Measurements from ENCODE around the gene STK40.
A peak's percentile ranks its signal among the peaks of the same experiment; 100 is the strongest.

The STK40 gene

GRCh38 chr1:36342426-36343185 lies 43.1 kb downstream of the STK40 start:
- Histone ChIP-seq H3K27ac (no peak overlapping the region), H3K27me3 (ENCODE audit: control insufficient read depth, insufficient read depth, low read length) (no peaks in the 10 kb centered on the region), H3K4me2 (ENCODE audit: low read length) (no peak overlapping the region), H3K79me2 (no peaks in the 10 kb centered on the region), H3K9me3 (ENCODE audit: control insufficient read depth, low read length) (no peaks in the 10 kb centered on the region), H2AFZ (no peak overlapping the region), H3K4me3 (ENCODE audit: low read depth, low read length) (no peak overlapping the region), H3K9ac (no peak overlapping the region), H3K36me3 (ENCODE audit: control insufficient read depth, insufficient read depth, low read length) (no peaks in the 10 kb centered on the region), H3K4me1 (no peaks in the 10 kb centered on the region)
- peak; percentile 48 for TF ChIP-seq CTCF (IDR thresholded peaks at IDR 0.05)

DNA sequence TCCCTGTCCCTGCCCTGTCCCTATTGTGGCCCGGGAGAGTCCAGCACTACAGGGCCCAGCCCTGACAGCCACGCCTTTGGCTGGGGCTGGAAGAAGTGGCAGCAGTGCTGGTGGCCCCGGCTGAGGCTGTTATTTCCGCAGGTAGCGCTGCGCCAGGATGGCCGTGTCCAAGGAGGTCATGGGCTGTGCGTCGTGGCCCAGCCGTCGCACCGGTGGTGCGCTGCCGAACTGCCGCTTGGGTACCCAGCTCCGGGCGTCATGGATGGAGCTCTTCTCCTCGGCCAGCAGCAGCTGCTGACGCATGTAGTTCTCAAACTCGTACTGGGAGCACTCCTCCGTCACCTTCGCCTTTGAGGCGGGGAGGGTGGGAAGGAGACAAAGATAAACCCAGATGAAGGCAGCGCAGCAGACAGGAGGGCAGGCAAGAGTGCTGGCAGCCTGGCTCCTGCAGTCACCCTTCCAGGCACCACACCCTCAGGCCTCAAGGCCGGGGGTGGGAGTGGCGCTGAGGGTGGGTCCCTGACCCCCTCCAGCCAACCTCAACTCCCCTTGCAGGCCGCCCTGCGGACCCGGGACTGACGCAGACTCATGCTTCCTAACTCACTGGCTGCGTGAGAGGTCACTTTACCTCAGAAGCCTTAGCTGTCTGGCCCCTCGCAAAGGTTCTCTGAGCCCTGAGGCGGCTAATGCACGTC lies 44.0 kb downstream of the STK40 start:
- no peak overlapping the region for H2AFZ ChIP-seq
- no peaks in the 10 kb centered on the region for H3K79me2 ChIP-seq
- H3K4me2 ChIP-seq (ENCODE audit: low read length), result no peak overlapping the region
- no peaks in the 10 kb centered on the region for H3K36me3 ChIP-seq (ENCODE audit: control insufficient read depth, insufficient read depth, low read length)
- no peak for TF ChIP-seq CTCF (IDR thresholded peaks at IDR 0.05)
- H3K9ac ChIP-seq, result no peak overlapping the region
- H3K4me3 ChIP-seq (ENCODE audit: low read depth, low read length), result no peak overlapping the region
- no peaks in the 10 kb centered on the region for H3K27me3 ChIP-seq (ENCODE audit: control insufficient read depth, insufficient read depth, low read length)
- H3K4me1 ChIP-seq, result no peaks in the 10 kb centered on the region
- no peaks in the 10 kb centered on the region for H3K9me3 ChIP-seq (ENCODE audit: control insufficient read depth, low read length)
- no peak overlapping the region for H3K27ac ChIP-seq

GRCh38 chr1:36339615-36340014 lies 46.1 kb downstream of the STK40 start:
- TF ChIP-seq CTCF (IDR thresholded peaks at IDR 0.05), result no peak
- Histone ChIP-seq H3K4me2 (ENCODE audit: low read length) (no peak overlapping the region), H3K9ac (no peak overlapping the region), H3K79me2 (no peaks in the 10 kb centered on the region), H3K36me3 (ENCODE audit: control insufficient read depth, insufficient read depth, low read length) (no peaks in the 10 kb centered on the region), H3K27me3 (ENCODE audit: control insufficient read depth, insufficient read depth, low read length) (no peaks in the 10 kb centered on the region), H3K4me3 (ENCODE audit: low read depth, low read length) (no peak overlapping the region), H3K9me3 (ENCODE audit: control insufficient read depth, low read length) (no peaks in the 10 kb centered on the region), H2AFZ (no peak overlapping the region), H3K27ac (no peak overlapping the region), H3K4me1 (no peaks in the 10 kb centered on the region)

- Histone ChIP-seq H3K27ac (no peak overlapping the region), H3K9me3 (ENCODE audit: control insufficient read depth, low read length) (no peaks in the 10 kb centered on the region), H3K36me3 (ENCODE audit: control insufficient read depth, insufficient read depth, low read length) (no peaks in the 10 kb centered on the region), H3K79me2 (no peaks in the 10 kb centered on the region), H3K4me3 (ENCODE audit: low read depth, low read length) (no peak overlapping the region), H3K9ac (no peak overlapping the region), H3K4me1 (no peaks in the 10 kb centered on the region), H2AFZ (no peak overlapping the region), H3K27me3 (ENCODE audit: control insufficient read depth, insufficient read depth, low read length) (no peaks in the 10 kb centered on the region), H3K4me2 (ENCODE audit: low read length) (no peak overlapping the region)
- TF ChIP-seq CTCF (IDR thresholded peaks at IDR 0.05), result no peak
Measured at GRCh38 chr1:36339215-36339614, 46.5 kb downstream of the STK40 start.
